H1 (cell line): Measurements from ENCODE around the gene FLNA. TPM values are rescaled to one million over a fixed set of nuclear protein-coding genes. Genes with fewer than 3 reads are reported as not detected.

Source experiments
- CBX5 ChIP-seq: fragments of 300-800, 300-1000 bp; sonication (generic); IDR thresholded peaks from 2 replicates; pipeline ENCODE4 v1.7.1; 2016; ENCODE audit warnings: antibody characterized with exemption, low read length, low read depth
- CHD7 ChIP-seq: fragments of 300-600 bp; sonication (generic); IDR thresholded peaks from 2 replicates; pipeline ENCODE4 v1.7.1; 2012; ENCODE audit warnings: low read length, moderate library complexity, mild to moderate bottlenecking, inconsistent platforms; ENCODE audit not compliant: insufficient replicate concordance
- POLR2AphosphoS5 ChIP-seq: IDR thresholded peaks from 2 replicates; pipeline ENCODE4 v1.6.1; 2011; ENCODE audit warnings: low read depth, low read length
- SIX5 ChIP-seq: IDR thresholded peaks from 2 replicates; pipeline ENCODE4 v1.6.1; 2011; ENCODE audit warnings: mild to moderate bottlenecking, low read depth, low read length
- USF2 ChIP-seq: IDR thresholded peaks from 2 replicates; pipeline ENCODE4 v1.6.1; 2011; ENCODE audit warnings: low read length, improper control_type of control experiment
- YY1 ChIP-seq: IDR thresholded peaks from 2 replicates; pipeline ENCODE4 v1.6.1; 2011; ENCODE audit warnings: low read depth, mild to moderate bottlenecking, low read length
- polyA plus RNA-seq, 7 experiments: library from polyadenylated mRNA; depleted of rRNA in 3 of 7; stranded (reverse) in 5 of 7; unstranded in 2 of 7; fragments of >200 nt in 5 of 7; fragments of 200-250 nt in 2 of 7; gene quantifications; 1 replicate in 5 of 7; 2 replicates in 1 of 7; 4 replicates in 1 of 7; pipeline versions ENCODE4 v1.2.1 to v1.2.3, GENCODE V29; 2011 to 2013; ENCODE audit warnings: missing spikeins in 2 of 7, mixed read lengths in 2 of 7
- total RNA-seq: library from RNA; stranded (reverse); fragmentation: NEBNext Ultra II Directional; extraction: Animal tissue kit (Norgen Biotek cat#: 25700); gene quantifications from 2 replicates; pipeline ENCODE4 v1.2.1, GENCODE V29; 2021

FLNA gene
- total and polyA plus RNA-seq, 2 of the 8 experiments (the other 6 are each of a cell fraction or from before 2014, with no cell fraction given), result 315 to 925 TPM

DNA sequence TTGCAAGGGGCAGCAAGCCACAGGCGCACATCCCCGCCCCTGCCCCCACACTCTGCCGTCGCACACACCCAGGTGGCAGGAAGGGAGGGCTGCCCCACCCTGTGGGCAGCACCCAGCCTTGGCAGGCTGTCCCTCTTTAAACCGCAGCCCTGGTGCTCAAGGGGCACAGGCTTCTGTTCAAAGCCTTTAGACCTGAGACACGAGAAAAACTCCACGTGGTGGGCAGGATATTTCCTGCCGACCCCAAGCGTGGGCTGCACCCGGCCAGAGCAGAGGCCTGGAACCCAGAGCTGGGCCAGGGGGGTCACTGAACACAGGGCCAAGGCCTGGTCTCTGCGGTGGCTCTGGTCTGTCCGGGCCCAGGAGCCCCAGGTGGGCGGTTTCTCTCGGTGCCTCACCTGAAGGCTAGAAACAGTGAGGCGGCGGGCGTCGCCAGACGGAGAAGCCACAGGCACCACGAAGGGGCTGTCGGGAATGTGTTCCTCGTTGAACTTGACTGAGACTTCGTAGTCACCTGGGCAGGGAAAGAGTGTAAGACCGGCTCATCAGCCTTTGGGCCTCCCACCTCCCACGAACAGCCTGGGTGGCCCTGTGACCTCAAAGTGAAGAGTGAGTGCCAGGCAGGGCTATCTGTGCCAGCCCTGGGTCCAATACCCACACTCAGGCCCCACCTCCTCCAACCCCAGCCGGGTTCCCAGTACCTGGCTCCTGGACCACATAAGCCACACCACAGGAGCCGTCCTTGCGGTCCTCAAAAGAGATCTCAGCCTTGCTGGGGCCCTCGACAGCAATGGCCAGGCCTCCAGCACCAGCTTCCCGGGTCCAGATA is 23.0 kb downstream of the FLNA start (continued):
- TF ChIP-seq CHD7 (no peak), USF2 (no peak), POLR2AphosphoS5 (0 out of 2 replicates have a peak, but pooled peaks have one; percentile 9), SIX5 (no peak), YY1 (no peak), CBX5 (no peak)
- TF ChIP-seq, all 59 proteins: peak for 1
